ENCODE results near the gene IL2RG.

IL2RG gene

DNA sequence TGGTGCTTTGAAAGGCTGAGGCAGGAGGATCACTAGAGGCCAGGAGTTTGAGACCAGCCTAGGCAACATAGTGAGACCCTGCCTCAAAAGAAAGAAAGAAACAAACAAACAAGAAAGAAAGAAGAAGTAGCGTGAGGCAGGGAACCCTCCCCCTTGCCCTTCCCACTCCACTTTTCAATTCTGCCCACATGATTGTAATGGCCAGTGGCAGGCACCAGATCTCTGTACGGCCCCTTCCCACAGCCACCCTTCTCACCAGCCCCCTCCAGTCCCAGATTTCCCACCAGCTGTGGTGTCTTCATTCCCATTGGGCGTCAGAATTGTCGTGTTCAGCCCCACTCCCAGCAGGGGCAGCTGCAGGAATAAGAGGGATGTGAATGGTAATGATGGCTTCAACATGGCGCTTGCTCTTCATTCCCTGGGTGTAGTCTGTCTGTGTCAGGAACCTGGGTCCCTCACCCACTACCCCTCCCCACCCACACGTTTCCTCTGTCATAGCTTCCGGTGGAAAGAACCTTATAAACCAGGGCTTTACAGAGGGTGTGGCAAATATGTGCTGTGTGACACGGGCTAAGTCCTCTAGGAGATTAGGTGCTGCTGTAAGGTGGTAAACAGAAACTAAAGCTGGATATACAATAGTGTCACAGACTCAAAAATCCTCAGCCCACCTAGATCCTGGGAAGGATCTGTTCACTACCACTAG lies at the start of gene IL2RG:
Gene IL2RG (minus strand): TSS at position 437 of the 703 bp plus-strand sequence. CDS start 38 bp downstream, at position 399.
- peak; percentile 83 for DNase-seq (ENCODE audit: low read depth)

DNA sequence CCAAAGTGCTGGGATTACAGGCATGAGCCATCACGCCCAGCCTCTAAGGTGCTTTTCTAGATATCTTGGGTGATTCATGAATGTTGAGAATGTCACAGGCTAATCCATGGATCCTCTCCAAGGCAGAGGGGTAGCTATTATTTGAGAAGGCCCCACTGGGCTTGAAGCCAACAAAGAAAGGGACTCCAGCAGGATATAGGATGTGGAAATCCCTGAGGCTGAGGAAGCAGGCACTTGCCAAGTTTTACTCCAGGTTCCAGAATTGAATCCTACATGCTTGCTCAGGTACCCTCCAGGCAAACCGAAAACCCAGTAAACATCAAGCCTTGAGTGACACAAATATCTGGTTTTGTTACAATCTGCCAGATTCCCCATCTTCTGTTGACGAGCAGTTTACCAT lies 49.1 kb upstream of the IL2RG start:
- no peak for DNase-seq (ENCODE audit: low read depth)

- no peak for DNase-seq (ENCODE audit: low read depth)
Measured at GRCh38 chrX:71159335-71159734, 48.0 kb upstream of the IL2RG start.

DNA sequence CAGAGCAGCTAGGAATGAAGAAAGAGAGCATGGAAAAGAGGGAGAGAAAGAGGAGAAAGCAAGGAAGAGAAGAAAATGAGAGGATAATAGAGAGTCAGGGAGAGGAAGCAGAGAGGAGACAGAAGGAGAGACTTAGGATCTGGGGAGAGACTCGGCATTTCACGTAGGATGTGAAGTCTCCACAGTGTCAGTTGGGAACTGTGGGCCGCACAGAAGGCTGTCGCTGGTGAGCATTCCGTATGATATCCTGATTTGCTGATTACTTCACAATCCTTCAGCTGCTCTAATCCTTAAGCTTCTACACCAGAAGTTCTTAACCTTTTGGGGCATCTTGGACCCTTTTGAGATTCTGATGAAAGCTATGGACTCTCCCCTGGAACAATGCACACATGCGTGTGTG lies 47.2 kb upstream of the IL2RG start:
- DNase-seq (ENCODE audit: low read depth): no peak

DNA sequence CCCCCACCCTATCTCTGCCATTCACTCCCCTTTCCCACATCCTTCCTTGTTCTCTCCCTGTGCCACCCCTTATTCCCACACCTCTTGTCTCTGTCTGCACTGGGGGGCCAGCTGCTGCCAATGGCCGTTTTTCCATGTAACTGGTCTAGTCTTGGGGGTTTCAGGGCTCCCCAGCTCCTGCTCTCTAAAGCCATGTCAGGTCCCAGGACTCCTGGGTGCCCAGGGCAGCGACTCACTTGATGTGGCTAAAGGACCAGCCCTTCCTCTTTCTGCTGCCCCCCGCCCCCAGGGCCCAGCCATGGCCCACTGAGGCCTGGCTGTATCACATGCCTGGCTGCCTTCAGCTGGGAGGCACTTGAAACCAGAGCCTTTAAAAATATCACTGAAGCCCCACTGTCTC lies 43.3 kb upstream of the IL2RG start:
- no peak for DNase-seq (ENCODE audit: low read depth)

DNA sequence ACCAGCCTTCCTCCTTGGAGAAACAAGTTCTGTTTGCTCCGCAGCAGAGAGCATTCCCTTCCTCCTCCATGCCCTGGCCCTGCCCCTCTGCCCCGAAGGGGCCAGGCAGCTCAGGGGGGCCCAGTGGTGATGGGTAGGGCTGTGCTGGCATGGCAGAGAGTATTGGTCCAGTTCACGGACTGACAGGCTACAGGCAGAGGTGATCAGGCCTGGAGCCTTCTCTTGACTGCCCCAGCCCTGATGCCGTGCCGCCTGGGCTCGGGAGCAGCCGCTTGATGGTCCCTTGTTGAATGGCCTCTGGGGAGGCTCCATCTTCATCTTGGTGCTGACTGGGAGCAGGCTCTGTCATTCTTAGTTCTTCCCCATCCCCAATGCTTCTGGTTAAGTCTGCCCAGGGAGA lies 42.8 kb upstream of the IL2RG start:
- DNase-seq (ENCODE audit: low read depth): no peak

GRCh38 chrX:71151366-71151765 lies 40.0 kb upstream of the IL2RG start:
- no peak for DNase-seq (ENCODE audit: low read depth)

DNA sequence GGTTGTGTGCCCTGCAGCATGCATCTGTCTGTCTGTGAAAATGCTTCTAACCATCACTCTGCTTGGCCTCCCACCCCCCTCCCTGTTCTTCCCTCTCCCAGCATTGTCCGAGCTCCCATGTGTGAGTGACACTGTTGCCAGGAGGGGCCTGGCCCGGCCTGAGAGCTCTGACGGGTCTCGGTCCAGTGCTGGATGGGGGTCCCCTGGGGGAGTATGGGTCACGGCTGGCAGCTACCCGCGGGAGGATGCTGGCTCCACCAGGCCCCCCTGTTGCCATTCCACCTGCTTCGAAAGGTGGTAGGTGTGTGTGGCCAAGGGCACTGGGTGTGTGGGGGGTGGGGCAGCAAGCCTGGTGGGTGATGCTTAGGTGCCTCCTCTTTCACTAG lies 36.9 kb upstream of the IL2RG start:
- DNase-seq (ENCODE audit: low read depth): no peak

GRCh38 chrX:71147496-71148277 lies 36.3 kb upstream of the IL2RG start:
- no peak for DNase-seq (ENCODE audit: low read depth)

DNA sequence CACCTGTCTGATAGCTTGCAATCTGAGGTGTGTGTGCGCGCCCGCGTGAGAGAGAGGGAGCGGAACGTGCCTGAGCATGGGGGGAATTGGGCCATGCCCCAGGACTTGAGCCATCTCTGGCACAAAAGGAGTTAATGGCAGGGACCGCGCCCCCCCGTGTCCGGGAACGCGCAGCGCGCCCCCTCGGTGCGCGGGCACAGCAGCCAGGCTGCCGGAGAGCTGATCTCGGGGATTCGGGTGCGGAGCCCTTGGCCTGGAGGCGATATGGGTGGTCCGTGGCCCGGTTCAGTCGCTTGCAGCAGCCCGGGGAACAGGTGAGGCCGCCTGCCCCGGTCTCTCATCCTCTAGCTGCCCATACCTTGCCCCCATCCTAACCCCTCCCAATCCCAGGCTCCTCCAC lies 33.3 kb upstream of the IL2RG start, which contains the start of gene NLGN3:
Gene NLGN3 (plus strand): TSS at position 191 of the 400 bp plus-strand sequence. CDS start 2,909 bp downstream, outside the sequence.
- no peak for DNase-seq (ENCODE audit: low read depth)

DNA sequence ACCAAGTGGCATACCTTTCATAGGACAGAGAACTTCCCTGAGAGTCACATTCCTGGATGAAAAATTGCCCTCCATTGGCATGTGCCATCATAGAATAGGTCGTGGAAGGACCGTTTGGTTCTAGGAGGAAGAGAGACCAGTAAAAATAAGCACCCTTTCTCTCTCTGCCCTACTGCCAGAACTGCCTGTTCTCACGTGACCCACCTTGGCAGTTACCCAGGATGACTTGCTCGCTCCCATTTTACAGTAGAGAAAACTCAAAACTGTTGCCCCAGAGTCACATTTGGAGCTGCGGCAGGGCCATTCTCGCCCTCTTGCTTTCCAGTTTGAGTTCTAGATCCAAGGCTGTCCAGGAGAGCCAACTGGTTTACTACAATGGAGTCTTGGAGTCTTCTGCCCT lies 32.1 kb upstream of the IL2RG start:
- no peak for DNase-seq (ENCODE audit: low read depth)

- no peak for DNase-seq (ENCODE audit: low read depth)
Measured at GRCh38 chrX:71140440-71140839, 29.1 kb upstream of the IL2RG start.

DNA sequence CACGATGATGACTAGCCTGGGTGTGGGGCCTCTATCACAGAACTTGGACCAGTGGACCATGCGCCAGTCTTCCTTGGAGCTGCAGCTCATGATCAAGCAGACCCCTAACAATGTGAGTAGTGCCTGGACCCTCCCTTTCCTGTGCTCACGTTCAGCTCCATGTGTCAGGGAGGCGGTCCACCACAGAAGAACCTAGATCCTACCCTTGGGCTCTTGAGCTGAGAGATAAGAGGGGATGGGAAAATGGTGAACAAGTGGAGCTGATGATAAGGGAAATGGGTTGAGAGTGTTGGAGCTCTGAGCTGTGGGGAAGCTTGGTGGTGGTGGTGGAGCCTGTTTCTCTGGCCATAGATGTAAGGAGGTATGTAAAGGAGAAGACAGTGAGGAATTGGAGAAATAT lies 20.1 kb upstream of the IL2RG start:
- no peak for DNase-seq (ENCODE audit: low read depth)

- peak; percentile 51 for DNase-seq (ENCODE audit: low read depth)
Measured at GRCh38 chrX:71128915-71129765, 17.8 kb upstream of the IL2RG start.

DNA sequence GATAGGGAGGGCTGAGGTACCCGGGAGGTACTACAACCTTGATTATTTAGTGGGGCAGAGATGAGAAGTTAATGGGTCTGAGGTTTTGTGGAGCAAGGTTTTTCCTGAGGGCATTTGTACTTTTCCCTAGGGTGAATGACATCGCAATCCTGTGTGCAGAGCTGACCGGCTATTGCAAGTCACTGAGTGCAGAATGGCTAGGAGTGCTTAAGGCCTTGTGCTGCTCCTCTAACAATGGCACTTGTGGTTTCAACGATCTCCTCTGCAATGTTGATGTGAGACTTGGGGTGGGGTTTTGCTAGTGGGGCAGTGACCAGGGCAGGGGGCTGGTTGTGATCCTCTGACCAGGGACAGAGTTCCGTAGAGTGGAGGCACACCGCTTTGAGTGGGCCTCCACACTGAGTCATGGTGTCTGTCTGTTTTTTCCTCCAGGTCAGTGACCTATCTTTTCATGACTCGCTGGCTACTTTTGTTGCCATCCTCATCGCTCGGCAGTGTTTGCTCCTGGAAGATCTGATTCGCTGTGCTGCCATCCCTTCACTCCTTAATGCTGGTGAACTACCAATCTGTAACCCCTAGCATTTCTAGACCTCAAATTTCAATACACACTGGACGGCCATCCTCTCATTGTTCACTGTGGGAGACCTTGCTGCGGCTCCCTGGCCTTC lies 16.9 kb upstream of the IL2RG start:
- no peak for DNase-seq (ENCODE audit: low read depth)

GRCh38 chrX:71118985-71119535 lies 7.7 kb upstream of the IL2RG start:
- no peak for DNase-seq (ENCODE audit: low read depth)

DNA sequence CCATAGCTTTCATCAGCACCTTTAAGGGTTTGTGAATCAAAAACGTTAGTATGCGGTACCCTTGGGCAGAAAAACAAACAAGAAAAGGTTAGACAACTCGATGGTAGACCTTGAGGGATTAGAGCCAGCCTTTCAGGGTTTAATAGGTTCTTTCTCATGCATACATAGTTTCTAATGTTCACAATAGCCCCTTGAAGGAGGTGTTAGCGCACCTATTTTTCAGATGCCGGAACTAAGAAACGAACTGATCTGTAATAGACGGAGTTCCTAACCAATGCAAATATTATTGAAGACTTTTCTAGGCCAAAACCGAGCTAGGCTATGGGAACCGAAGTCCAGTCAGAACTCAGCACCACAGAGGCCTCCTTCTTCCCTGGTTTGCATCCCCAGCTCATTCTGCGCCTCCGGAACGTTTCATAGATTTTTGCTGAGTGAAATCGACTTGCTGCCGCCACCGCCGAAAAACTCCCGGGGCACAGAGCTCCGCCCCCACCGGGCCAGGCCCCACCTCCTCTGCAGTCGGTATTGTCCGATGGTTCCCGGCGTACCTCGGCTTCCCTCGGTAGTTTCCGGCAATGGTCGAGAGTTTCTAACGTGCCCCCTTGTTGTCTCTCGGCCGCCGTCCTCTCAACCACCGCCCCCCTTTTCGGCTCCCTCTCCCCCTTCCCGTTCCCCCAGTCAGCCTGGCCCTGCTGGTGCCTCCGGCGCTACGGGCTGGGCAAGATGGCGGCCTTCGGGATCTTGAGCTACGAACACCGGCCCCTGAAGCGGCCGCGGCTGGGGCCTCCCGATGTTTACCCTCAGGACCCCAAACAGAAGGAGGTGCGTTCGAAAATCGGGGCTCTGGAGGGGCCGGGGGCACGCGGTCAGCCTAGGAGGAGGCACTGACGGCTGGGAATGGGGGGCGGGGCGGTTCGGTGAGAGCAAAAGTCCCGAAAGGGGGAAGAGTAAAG lies 6.9 kb upstream of the IL2RG start, which contains the start of gene MED12:
Gene MED12 (plus strand): TSS at position 565 of the 953 bp plus-strand sequence. CDS start 159 bp downstream, at position 724.
- peak; percentile 67 for DNase-seq (ENCODE audit: low read depth)

GRCh38 chrX:71117358-71117757 lies 6.0 kb upstream of the IL2RG start:
- DNase-seq (ENCODE audit: low read depth): no peak

DNA sequence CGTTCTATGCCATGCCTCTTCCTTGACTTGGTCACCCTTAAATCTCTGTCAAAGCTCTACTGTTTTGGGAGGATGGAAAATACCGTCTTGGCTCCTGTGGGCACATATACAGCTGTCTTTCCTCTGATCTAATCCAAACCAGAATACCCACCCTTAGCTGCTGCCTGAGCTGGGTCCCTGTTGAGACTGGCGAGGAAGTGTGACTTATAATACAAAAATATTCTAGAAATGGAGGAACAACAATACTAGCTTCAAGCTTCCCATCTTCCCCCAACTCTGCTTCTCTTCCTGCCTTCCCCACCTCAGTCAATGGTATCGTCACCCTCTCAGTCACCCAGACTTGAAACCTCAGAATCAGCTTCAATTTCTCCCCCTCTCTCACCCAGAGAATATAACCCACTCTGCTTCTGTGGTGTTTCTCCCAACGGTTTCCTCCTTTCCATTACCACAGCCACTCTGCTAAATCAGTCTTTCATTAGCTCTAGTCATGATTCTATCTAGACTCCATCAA lies 599 bp upstream of the IL2RG start:
- DNase-seq (ENCODE audit: low read depth): peak; percentile 37

DNA sequence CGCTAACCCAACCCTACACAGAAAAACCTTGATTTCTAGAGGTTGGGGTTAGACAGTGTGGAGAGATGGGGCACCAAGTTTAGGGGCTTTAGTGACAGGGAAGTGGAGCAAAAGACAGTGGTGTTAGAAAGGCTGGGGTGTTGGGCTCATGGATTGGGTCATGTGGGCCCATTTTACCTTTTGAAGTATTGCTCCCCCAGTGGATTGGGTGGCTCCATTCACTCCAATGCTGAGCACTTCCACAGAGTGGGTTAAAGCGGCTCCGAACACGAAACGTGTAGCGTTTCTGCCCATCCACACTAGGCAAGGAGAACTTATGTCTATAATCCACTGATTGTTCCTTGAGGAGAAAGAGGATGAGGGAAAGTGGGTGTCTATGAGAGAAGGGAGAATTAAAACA lies 2.3 kb downstream of the IL2RG start:
- no peak for DNase-seq (ENCODE audit: low read depth)
